GM23338 (cell line): ENCODE results near the gene CFAP299. TPM values are rescaled to one million over a fixed set of nuclear protein-coding genes. Genes with fewer than 3 reads are reported as not detected.

Source experiments
- ATAC-seq: fragments of 200-7000 bp; cut with Tn5 transposase; 3 replicates; pipeline ENCODE4 v1.9.1; 2020
- DNase-seq: peaks from one replicate; pipeline ENCODE4 v3.0.0-alpha.2; 2015; ENCODE audit warnings: low spot score
- H2AFZ ChIP-seq: fragments of 200-600 bp; sonication (generic); 2 replicates; pipeline ENCODE4 v1.8.0; 2016; ENCODE audit warnings: antibody characterized with exemption, mild to moderate bottlenecking, moderate library complexity
- H3F3A ChIP-seq: fragments of 200-600 bp; sonication (generic); replicated peaks from 2 replicates; pipeline ENCODE4 v1.8.0; 2017; ENCODE audit warnings: antibody characterized with exemption, mixed run types, low read depth
- H3K27ac ChIP-seq: fragments of 200-600 bp; sonication (generic); 2 replicates; pipeline ENCODE4 v1.6.1; 2016; ENCODE audit warnings: low read depth
- H3K27me3 ChIP-seq: fragments of 200-600 bp; sonication (generic); 2 replicates; pipeline ENCODE4 v1.8.0; 2016; ENCODE audit warnings: mild to moderate bottlenecking, mixed run types, moderate library complexity; ENCODE audit not compliant: insufficient read depth
- H3K36me3 ChIP-seq: fragments of 200-600 bp; sonication (generic); 2 replicates; pipeline ENCODE4 v1.8.0; 2016; ENCODE audit warnings: mild to moderate bottlenecking; ENCODE audit not compliant: insufficient read depth
- H3K4me1 ChIP-seq: fragments of 200-600 bp; sonication (generic); 2 replicates; pipeline ENCODE4 v1.8.0; 2016; ENCODE audit warnings: mild to moderate bottlenecking, moderate library complexity; ENCODE audit not compliant: insufficient read depth
- H3K4me2 ChIP-seq: fragments of 200-600 bp; sonication (generic); 2 replicates; pipeline ENCODE4 v1.7.1; 2017; ENCODE audit warnings: mixed run types
- H3K4me3 ChIP-seq: fragments of 200-600 bp; sonication (generic); 2 replicates; pipeline ENCODE4 v1.6.1; 2016; ENCODE audit warnings: mixed run types
- H3K79me2 ChIP-seq: fragments of 200-600 bp; sonication (generic); replicated peaks from 2 replicates; pipeline ENCODE4 v1.8.0; 2017; ENCODE audit warnings: mild to moderate bottlenecking; ENCODE audit not compliant: insufficient read depth
- H3K9me2 ChIP-seq: fragments of 200-600 bp; sonication (generic); 2 replicates; pipeline ENCODE4 v1.8.0; 2017; ENCODE audit not compliant: insufficient read depth
- H4K20me1 ChIP-seq: fragments of 200-600 bp; sonication (generic); replicated peaks from 2 replicates; pipeline ENCODE4 v1.8.0; 2017; ENCODE audit warnings: mild to moderate bottlenecking; ENCODE audit not compliant: insufficient read depth
- H3K27ac Mint-ChIP-seq: 2 replicates; pipeline ENCODE4 v1.8.0; 2020; ENCODE audit warnings: inconsistent platforms, mild to moderate bottlenecking, moderate library complexity, mixed read lengths
- H3K27me3 Mint-ChIP-seq: 3 replicates; pipeline ENCODE4 v1.8.0; 2022; ENCODE audit warnings: low read depth, mild to moderate bottlenecking, moderate library complexity, mixed read lengths, inconsistent platforms; ENCODE audit not compliant: insufficient read depth, poor library complexity
- H3K36me3 Mint-ChIP-seq: 3 replicates; pipeline ENCODE4 v1.8.0; 2021; ENCODE audit warnings: low read depth, mild to moderate bottlenecking, inconsistent platforms, moderate library complexity, mixed read lengths
- H3K4me1 Mint-ChIP-seq: 3 replicates; pipeline ENCODE4 v1.8.0; 2020; ENCODE audit warnings: mild to moderate bottlenecking, inconsistent platforms, mixed read lengths
- H3K4me3 Mint-ChIP-seq: 3 replicates; pipeline ENCODE4 v1.8.0; 2021; ENCODE audit warnings: moderate library complexity, mild to moderate bottlenecking, inconsistent platforms, mixed read lengths
- H3K9me3 Mint-ChIP-seq: 3 replicates; pipeline ENCODE4 v1.8.0; 2020; ENCODE audit warnings: moderate library complexity, mild to moderate bottlenecking, inconsistent platforms, mixed read lengths
- CREB1 ChIP-seq: fragments of 250-450 bp; sonication (Bioruptor Pico); IDR thresholded peaks from 2 replicates; pipeline ENCODE4 v1.5.0; 2020; ENCODE audit warnings: low read depth, mild to moderate bottlenecking, moderate library complexity
- EZH2 ChIP-seq: fragments of 200-600 bp; sonication (generic); IDR thresholded peaks from one replicate; pipeline ENCODE4 v1.8.0; 2017; ENCODE audit warnings: antibody characterized with exemption, mild to moderate bottlenecking, low read depth; ENCODE audit not compliant: unreplicated experiment
- EZH2phosphoT487 ChIP-seq: fragments of 200-600 bp; sonication (generic); IDR thresholded peaks from one replicate; pipeline ENCODE4 v1.8.1; 2018; ENCODE audit warnings: antibody characterized with exemption; ENCODE audit not compliant: unreplicated experiment
- JUNB ChIP-seq: IDR thresholded peaks from one replicate; pipeline ENCODE4 v1.6.1; 2016; ENCODE audit warnings: antibody characterized with exemption; ENCODE audit not compliant: unreplicated experiment
- NANOG ChIP-seq: IDR thresholded peaks from 2 replicates; pipeline ENCODE4 v1.6.1; 2016; ENCODE audit warnings: antibody characterized with exemption, borderline replicate concordance
- POLR2AphosphoS5 ChIP-seq: IDR thresholded peaks from 2 replicates; pipeline ENCODE4 v1.6.1; 2016; ENCODE audit warnings: antibody characterized with exemption, low read depth
- STAT1 ChIP-seq: IDR thresholded peaks from one replicate; pipeline ENCODE4 v1.6.1; 2016; ENCODE audit warnings: antibody characterized with exemption; ENCODE audit not compliant: unreplicated experiment
- ZNF114 ChIP-seq: fragments of 250-450 bp; sonication (Bioruptor Pico); IDR thresholded peaks from 2 replicates; pipeline ENCODE4 v1.5.0; 2020; ENCODE audit warnings: mild to moderate bottlenecking, moderate library complexity
- ZNF331 ChIP-seq: fragments of 250-450 bp; sonication (Bioruptor Pico); IDR thresholded peaks from 2 replicates; pipeline ENCODE4 v1.5.0; 2020; ENCODE audit warnings: low read depth, mild to moderate bottlenecking, moderate library complexity
- polyA plus RNA-seq: library from polyadenylated mRNA; unstranded; fragments of >200 nt; fragmentation: Nextera tagmentation; extraction: Ambion mirVana; gene quantifications from 2 replicates; pipeline ENCODE4 v1.2.1, GENCODE V29; 2016
- total RNA-seq: library from RNA; depleted of rRNA; stranded (reverse); fragments of >200 nt; shearing (Covaris generic); gene quantifications from 2 replicates; pipeline ENCODE4 v1.2.3, GENCODE V29; 2014
- TF ChIP-seq, protein P1 (sequence below): IDR thresholded peaks from one replicate; pipeline ENCODE4 v1.6.1; 2018; ENCODE audit warnings: antibody characterized with exemption; ENCODE audit not compliant: unreplicated experiment
- TF ChIP-seq, protein P2 (sequence below), 2 experiments: fragments of 200-600 bp in 1 of 2; sonication (generic) in 1 of 2; conservative IDR thresholded peaks; 2 replicates each; pipeline versions ENCODE4 v1.5.1 to v1.6.1; 2016 to 2017; ENCODE audit warnings: antibody characterized with exemption in 2 of 2, low read depth in 2 of 2, mild to moderate bottlenecking in 2 of 2, moderate library complexity in 1 of 2
- TF ChIP-seq, protein P3 (sequence below): IDR thresholded peaks from 2 replicates; pipeline ENCODE4 v1.6.1; 2016; ENCODE audit warnings: antibody characterized with exemption
- TF ChIP-seq, protein P4 (sequence below): fragments of 250-450 bp; sonication (Bioruptor Pico); IDR thresholded peaks from 2 replicates; pipeline ENCODE4 v1.5.0; 2020; ENCODE audit warnings: mild to moderate bottlenecking, moderate library complexity

The CFAP299 gene
- total and polyA plus RNA-seq, 2 experiments from 2014 or later = not detected

DNA sequence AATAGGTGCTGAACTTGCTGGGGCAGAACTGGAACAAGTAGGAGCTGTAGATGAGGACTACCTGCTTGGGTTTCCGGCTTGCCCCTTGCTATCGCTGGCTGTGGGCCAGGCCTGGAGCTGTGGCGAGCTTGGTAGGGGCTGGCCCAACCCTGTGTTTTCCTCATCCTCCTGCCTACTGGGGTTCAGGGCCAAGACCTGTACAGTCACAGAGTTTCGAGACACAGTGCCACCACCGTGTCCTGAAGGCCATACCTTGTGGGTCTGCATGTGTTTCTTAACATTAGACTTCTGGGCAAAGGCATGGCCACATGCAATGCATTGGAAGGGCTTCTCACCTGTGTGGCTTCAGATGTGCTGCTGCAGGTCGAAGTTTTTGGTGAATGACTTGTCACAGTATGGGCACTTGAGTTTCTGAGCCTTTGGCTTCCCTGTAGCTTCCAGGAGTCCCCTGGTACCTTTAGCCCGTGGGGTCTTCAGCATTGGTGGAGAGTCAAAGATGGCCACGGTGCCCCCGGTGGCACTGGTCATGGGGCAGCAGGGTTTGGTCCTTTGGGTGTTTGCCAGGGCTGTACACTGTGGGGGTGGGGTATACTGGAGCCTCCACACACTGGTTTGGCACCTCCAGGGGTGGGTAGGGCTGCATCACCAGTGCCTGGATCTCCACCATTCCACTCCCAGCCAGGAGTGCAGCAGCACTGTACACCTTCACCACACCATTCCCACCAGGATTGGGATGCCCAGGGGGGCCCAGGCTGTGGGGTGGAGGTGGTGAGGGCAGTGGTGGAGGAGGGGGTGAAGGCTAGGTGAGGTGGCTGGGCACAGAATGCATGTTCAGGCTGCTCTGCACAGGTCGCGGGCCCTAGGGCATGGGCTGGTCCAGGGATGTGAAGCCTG is 52.1 kb downstream of the CFAP299 start:
- no peak overlapping the region for H3K27ac Mint-ChIP-seq
- Histone ChIP-seq H3K9me2 (peaks cover 11% of the 10 kb centered on the region), H3K4me3 (no peak overlapping the region), H3K27me3 (no peaks in the 10 kb centered on the region), H3K4me1 (no peaks in the 10 kb centered on the region), H3K79me2 (no peaks in the 10 kb centered on the region), H2AFZ (no peak overlapping the region), H3K36me3 (no peaks in the 10 kb centered on the region), H3K27ac (no peak overlapping the region), H4K20me1 (no peaks in the 10 kb centered on the region), H3F3A (no peaks in the 10 kb centered on the region), H3K4me2 (no peak overlapping the region)
- DNase-seq (no peak), ATAC-seq (no peak)
- H3K9me3 Mint-ChIP-seq = peaks cover 5% of the 10 kb centered on the region; the same call in 2 of the 3 replicates
- H3K4me3 Mint-ChIP-seq = no peak overlapping the region
- H3K4me1 Mint-ChIP-seq = no peaks in the 10 kb centered on the region
- TF ChIP-seq STAT1 (no peak), ZNF114 (CRISPR knock-in tag) (no peak), POLR2AphosphoS5 (no peak), EZH2phosphoT487 (no peak), NANOG (no peak), EZH2 (no peak), ZNF331 (CRISPR knock-in tag) (no peak), JUNB (no peak), CREB1 (CRISPR knock-in tag) (no peak)
- TF ChIP-seq, protein P1, sequence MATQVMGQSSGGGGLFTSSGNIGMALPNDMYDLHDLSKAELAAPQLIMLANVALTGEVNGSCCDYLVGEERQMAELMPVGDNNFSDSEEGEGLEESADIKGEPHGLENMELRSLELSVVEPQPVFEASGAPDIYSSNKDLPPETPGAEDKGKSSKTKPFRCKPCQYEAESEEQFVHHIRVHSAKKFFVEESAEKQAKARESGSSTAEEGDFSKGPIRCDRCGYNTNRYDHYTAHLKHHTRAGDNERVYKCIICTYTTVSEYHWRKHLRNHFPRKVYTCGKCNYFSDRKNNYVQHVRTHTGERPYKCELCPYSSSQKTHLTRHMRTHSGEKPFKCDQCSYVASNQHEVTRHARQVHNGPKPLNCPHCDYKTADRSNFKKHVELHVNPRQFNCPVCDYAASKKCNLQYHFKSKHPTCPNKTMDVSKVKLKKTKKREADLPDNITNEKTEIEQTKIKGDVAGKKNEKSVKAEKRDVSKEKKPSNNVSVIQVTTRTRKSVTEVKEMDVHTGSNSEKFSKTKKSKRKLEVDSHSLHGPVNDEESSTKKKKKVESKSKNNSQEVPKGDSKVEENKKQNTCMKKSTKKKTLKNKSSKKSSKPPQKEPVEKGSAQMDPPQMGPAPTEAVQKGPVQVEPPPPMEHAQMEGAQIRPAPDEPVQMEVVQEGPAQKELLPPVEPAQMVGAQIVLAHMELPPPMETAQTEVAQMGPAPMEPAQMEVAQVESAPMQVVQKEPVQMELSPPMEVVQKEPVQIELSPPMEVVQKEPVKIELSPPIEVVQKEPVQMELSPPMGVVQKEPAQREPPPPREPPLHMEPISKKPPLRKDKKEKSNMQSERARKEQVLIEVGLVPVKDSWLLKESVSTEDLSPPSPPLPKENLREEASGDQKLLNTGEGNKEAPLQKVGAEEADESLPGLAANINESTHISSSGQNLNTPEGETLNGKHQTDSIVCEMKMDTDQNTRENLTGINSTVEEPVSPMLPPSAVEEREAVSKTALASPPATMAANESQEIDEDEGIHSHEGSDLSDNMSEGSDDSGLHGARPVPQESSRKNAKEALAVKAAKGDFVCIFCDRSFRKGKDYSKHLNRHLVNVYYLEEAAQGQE = no peak
- TF ChIP-seq, protein P2, sequence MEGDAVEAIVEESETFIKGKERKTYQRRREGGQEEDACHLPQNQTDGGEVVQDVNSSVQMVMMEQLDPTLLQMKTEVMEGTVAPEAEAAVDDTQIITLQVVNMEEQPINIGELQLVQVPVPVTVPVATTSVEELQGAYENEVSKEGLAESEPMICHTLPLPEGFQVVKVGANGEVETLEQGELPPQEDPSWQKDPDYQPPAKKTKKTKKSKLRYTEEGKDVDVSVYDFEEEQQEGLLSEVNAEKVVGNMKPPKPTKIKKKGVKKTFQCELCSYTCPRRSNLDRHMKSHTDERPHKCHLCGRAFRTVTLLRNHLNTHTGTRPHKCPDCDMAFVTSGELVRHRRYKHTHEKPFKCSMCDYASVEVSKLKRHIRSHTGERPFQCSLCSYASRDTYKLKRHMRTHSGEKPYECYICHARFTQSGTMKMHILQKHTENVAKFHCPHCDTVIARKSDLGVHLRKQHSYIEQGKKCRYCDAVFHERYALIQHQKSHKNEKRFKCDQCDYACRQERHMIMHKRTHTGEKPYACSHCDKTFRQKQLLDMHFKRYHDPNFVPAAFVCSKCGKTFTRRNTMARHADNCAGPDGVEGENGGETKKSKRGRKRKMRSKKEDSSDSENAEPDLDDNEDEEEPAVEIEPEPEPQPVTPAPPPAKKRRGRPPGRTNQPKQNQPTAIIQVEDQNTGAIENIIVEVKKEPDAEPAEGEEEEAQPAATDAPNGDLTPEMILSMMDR (conservative IDR thresholded peaks at IDR 0.05; ENCODE audit: low read depth in 2 of 2) = no peak
- TF ChIP-seq, protein P3, sequence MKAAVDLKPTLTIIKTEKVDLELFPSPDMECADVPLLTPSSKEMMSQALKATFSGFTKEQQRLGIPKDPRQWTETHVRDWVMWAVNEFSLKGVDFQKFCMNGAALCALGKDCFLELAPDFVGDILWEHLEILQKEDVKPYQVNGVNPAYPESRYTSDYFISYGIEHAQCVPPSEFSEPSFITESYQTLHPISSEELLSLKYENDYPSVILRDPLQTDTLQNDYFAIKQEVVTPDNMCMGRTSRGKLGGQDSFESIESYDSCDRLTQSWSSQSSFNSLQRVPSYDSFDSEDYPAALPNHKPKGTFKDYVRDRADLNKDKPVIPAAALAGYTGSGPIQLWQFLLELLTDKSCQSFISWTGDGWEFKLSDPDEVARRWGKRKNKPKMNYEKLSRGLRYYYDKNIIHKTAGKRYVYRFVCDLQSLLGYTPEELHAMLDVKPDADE = no peak
- TF ChIP-seq, protein P4, sequence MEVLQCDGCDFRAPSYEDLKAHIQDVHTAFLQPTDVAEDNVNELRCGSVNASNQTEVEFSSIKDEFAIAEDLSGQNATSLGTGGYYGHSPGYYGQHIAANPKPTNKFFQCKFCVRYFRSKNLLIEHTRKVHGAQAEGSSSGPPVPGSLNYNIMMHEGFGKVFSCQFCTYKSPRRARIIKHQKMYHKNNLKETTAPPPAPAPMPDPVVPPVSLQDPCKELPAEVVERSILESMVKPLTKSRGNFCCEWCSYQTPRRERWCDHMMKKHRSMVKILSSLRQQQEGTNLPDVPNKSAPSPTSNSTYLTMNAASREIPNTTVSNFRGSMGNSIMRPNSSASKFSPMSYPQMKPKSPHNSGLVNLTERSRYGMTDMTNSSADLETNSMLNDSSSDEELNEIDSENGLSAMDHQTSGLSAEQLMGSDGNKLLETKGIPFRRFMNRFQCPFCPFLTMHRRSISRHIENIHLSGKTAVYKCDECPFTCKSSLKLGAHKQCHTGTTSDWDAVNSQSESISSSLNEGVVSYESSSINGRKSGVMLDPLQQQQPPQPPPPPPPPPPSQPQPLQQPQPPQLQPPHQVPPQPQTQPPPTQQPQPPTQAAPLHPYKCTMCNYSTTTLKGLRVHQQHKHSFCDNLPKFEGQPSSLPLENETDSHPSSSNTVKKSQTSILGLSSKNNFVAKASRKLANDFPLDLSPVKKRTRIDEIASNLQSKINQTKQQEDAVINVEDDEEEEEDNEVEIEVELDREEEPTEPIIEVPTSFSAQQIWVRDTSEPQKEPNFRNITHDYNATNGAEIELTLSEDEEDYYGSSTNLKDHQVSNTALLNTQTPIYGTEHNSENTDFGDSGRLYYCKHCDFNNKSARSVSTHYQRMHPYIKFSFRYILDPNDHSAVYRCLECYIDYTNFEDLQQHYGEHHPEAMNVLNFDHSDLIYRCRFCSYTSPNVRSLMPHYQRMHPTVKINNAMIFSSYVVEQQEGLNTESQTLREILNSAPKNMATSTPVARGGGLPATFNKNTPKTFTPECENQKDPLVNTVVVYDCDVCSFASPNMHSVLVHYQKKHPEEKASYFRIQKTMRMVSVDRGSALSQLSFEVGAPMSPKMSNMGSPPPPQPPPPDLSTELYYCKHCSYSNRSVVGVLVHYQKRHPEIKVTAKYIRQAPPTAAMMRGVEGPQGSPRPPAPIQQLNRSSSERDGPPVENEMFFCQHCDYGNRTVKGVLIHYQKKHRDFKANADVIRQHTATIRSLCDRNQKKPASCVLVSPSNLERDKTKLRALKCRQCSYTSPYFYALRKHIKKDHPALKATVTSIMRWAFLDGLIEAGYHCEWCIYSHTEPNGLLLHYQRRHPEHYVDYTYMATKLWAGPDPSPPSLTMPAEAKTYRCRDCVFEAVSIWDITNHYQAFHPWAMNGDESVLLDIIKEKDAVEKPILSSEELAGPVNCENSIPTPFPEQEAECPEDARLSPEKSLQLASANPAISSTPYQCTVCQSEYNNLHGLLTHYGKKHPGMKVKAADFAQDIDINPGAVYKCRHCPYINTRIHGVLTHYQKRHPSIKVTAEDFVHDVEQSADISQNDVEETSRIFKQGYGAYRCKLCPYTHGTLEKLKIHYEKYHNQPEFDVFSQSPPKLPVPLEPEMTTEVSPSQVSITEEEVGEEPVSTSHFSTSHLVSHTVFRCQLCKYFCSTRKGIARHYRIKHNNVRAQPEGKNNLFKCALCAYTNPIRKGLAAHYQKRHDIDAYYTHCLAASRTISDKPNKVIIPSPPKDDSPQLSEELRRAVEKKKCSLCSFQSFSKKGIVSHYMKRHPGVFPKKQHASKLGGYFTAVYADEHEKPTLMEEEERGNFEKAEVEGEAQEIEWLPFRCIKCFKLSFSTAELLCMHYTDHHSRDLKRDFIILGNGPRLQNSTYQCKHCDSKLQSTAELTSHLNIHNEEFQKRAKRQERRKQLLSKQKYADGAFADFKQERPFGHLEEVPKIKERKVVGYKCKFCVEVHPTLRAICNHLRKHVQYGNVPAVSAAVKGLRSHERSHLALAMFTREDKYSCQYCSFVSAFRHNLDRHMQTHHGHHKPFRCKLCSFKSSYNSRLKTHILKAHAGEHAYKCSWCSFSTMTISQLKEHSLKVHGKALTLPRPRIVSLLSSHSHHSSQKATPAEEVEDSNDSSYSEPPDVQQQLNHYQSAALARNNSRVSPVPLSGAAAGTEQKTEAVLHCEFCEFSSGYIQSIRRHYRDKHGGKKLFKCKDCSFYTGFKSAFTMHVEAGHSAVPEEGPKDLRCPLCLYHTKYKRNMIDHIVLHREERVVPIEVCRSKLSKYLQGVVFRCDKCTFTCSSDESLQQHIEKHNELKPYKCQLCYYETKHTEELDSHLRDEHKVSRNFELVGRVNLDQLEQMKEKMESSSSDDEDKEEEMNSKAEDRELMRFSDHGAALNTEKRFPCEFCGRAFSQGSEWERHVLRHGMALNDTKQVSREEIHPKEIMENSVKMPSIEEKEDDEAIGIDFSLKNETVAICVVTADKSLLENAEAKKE (CRISPR knock-in tag) = no peak
- H3K27me3 Mint-ChIP-seq = peaks cover 5% of the 10 kb centered on the region
- 0 out of 3 replicates have a peak, but pooled peaks cover 3% of the 10 kb centered on the region for H3K36me3 Mint-ChIP-seq
